Peyer's patch (tissue), 4 donors: ENCODE measurements around the gene CD274. TPM values are rescaled to one million over a fixed set of nuclear protein-coding genes. Genes with fewer than 3 reads are reported as not detected.
"Not testable (repeated sequence)": the region's sequence is repeated elsewhere in the genome, so short reads cannot be mapped to it uniquely, and the experiment has no call there.

Source experiments
- DNase-seq, 3 donors: peaks; one replicate each; pipeline ENCODE4 v3.0.0-alpha.2; 2017 to 2019
- H3K27ac ChIP-seq, 4 donors: fragments of 200-600 bp; sonication (generic); one replicate each; pipeline ENCODE4 v1.5.1; 2016 to 2019
- H3K27me3 ChIP-seq, 2 donors: fragments of 200-600 bp; sonication (generic); one replicate each; pipeline ENCODE4 v1.5.1; 2019
- H3K36me3 ChIP-seq, 3 donors: fragments of 200-600 bp; sonication (generic); one replicate each; pipeline ENCODE4 v1.5.1; 2016 to 2019
- H3K4me1 ChIP-seq, 4 donors: fragments of 200-600 bp; sonication (generic); one replicate each; pipeline ENCODE4 v1.5.1; 2016 to 2019
- H3K4me3 ChIP-seq, 4 donors: fragments of 200-600 bp; sonication (generic); 1 replicate in 3 of 4; 2 replicates in 1 of 4; pipeline ENCODE4 v1.5.1; 2016 to 2019; ENCODE audit warnings: mild to moderate bottlenecking in 1 of 4
- H3K9me3 ChIP-seq, 4 donors: fragments of 200-600 bp; sonication (generic); one replicate each; pipeline ENCODE4 v1.5.1; 2016 to 2019; ENCODE audit warnings: mild to moderate bottlenecking in 1 of 4
- POLR2A ChIP-seq, 2 donors: fragments of 450-650 bp; IDR thresholded peaks; one replicate each; pipeline ENCODE4 v1.5.1; 2017; ENCODE audit warnings: antibody characterized with exemption in 2 of 2, mild to moderate bottlenecking in 2 of 2, moderate library complexity in 2 of 2
- total RNA-seq, 4 donors: library from RNA; depleted of rRNA; stranded (reverse); fragments of >200 nt; gene quantifications; one replicate each; pipeline ENCODE4 v1.1.0, GENCODE V29; 2016
- TF ChIP-seq, protein P1 (sequence below), 6 experiments: fragments of 450-650 bp in 4 of 6; fragments of 200-600 bp in 2 of 6; sonication (generic) in 1 of 6; IDR thresholded peaks; one replicate each; pipeline ENCODE4 v1.5.1; 2017 to 2019; ENCODE audit warnings: antibody characterized with exemption in 6 of 6, mild to moderate bottlenecking in 3 of 6, moderate library complexity in 1 of 6

CD274 gene
- total RNA-seq, 4 donors from 2014 or later = 1.7 to 6.2 (median 3.4) TPM

DNA sequence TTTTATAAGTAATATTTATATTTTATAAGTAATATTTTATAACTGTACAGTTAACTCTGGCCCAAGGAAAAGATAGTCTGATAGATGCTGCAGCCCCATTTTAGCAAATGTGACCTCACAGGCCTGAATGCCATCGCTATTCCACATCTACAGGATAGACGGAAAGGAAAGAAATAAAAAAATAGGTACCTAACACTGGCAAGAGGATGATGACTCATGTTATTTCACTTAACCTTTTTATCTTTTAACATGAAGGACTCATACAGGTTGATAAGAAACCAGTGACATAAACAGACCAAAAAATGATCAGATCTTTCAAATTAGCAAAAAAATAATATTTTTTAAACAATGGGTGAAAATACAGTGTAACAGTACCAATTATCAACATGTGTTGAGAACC lies 2.7 kb downstream of the CD274 start:
- Histone ChIP-seq H3K27ac (no peak overlapping the region), H3K36me3 (peaks cover 0 to 5% (median 0%) of the 10 kb centered on the region in 3 donors), H3K4me1 (no peaks in the 10 kb centered on the region), H3K27me3 (no peaks in the 10 kb centered on the region), H3K4me3 (no peak overlapping the region), H3K9me3 (no peaks in the 10 kb centered on the region)
- DNase-seq = no peak
- TF ChIP-seq POLR2A (IDR thresholded peaks at IDR 0.05) = no peak
- TF ChIP-seq, protein P1, sequence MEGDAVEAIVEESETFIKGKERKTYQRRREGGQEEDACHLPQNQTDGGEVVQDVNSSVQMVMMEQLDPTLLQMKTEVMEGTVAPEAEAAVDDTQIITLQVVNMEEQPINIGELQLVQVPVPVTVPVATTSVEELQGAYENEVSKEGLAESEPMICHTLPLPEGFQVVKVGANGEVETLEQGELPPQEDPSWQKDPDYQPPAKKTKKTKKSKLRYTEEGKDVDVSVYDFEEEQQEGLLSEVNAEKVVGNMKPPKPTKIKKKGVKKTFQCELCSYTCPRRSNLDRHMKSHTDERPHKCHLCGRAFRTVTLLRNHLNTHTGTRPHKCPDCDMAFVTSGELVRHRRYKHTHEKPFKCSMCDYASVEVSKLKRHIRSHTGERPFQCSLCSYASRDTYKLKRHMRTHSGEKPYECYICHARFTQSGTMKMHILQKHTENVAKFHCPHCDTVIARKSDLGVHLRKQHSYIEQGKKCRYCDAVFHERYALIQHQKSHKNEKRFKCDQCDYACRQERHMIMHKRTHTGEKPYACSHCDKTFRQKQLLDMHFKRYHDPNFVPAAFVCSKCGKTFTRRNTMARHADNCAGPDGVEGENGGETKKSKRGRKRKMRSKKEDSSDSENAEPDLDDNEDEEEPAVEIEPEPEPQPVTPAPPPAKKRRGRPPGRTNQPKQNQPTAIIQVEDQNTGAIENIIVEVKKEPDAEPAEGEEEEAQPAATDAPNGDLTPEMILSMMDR (IDR thresholded peaks at IDR 0.05) = no peak

DNA sequence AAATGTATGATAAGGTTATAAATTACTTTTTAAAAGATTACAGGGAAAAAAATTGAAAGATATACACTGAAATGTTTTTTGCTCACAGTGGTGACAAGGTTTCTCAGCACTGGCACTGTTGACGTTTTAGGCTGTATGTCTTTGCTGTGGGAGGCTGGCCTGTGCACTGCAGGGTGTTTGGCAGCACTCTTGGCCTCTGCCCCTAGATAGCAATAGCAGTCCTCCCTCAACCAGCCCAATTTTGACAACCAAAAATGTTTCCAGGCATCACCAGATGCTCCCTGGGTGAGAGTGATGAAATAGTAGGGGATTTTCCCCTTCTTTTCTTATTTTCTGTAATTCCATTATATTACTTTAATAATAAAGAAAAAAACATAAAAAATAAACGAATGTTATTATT lies 3.3 kb downstream of the CD274 start:
- H3K4me1 ChIP-seq = no peaks in the 10 kb centered on the region
- no peaks in the 10 kb centered on the region for H3K9me3 ChIP-seq
- no peak for DNase-seq
- no peaks in the 10 kb centered on the region for H3K27me3 ChIP-seq
- peaks cover 0 to 10% (median 0%) of the 10 kb centered on the region in 3 donors for H3K36me3 ChIP-seq
- TF ChIP-seq POLR2A (IDR thresholded peaks at IDR 0.05) = no peak
- TF ChIP-seq, protein P1 (IDR thresholded peaks at IDR 0.05) = no peak
- H3K27ac ChIP-seq = no peak overlapping the region
- no peak overlapping the region for H3K4me3 ChIP-seq

- no peak overlapping the region for H3K4me3 ChIP-seq
- no peaks in the 10 kb centered on the region for H3K4me1 ChIP-seq
Observed at GRCh38 chr9:5455181-5455580, 4.8 kb downstream of the CD274 start.

GRCh38 chr9:5459289-5459829 lies 9.0 kb downstream of the CD274 start:
- TF ChIP-seq, protein P1 (IDR thresholded peaks at IDR 0.05) = no peak
- TF ChIP-seq POLR2A (IDR thresholded peaks at IDR 0.05) = no peak
- no peaks in the 10 kb centered on the region for H3K9me3 ChIP-seq
- peaks cover 0 to 23% (median 0%) of the 10 kb centered on the region in 3 donors for H3K36me3 ChIP-seq
- no peak for DNase-seq
- H3K4me3 ChIP-seq = no peak overlapping the region
- no peaks in the 10 kb centered on the region for H3K4me1 ChIP-seq
- no peaks in the 10 kb centered on the region for H3K27me3 ChIP-seq
- no peak overlapping the region for H3K27ac ChIP-seq

More at GRCh38 chr9:5455181-5455580, 4.8 kb downstream of the CD274 start:
- DNase-seq = no peak
- TF ChIP-seq, protein P1 (IDR thresholded peaks at IDR 0.05) = no peak
- no peak for TF ChIP-seq POLR2A (IDR thresholded peaks at IDR 0.05)
- Histone ChIP-seq H3K27me3 (no peaks in the 10 kb centered on the region), H3K36me3 (peaks cover 0 to 10% (median 0%) of the 10 kb centered on the region in 3 donors), H3K27ac (no peak overlapping the region), H3K9me3 (no peaks in the 10 kb centered on the region)

DNA sequence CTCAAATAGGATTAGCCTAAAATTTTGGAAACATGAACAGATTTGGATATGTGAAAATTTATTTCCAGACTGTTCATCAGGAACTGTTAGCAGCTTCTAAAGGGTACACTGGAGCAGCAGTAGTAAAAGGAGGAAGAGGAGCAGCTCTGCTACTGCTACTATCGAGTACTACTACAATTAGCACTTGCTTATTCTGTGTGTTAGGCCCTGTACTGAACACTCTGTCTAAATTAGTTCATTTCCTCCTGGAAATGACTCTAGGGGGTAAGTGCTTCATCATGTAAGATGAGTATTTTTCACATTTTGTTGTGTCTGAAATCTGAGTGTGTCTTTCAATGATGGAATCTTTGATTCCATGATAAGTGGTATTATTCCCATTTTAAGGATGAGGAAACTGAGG lies 9.8 kb downstream of the CD274 start:
- TF ChIP-seq, protein P1 (IDR thresholded peaks at IDR 0.05) = no peak
- no peak for TF ChIP-seq POLR2A (IDR thresholded peaks at IDR 0.05)
- H3K9me3 ChIP-seq = no peaks in the 10 kb centered on the region
- H3K36me3 ChIP-seq = peaks cover 0 to 24% (median 0%) of the 10 kb centered on the region in 3 donors
- no peak for DNase-seq
- no peak overlapping the region for H3K4me3 ChIP-seq
- no peaks in the 10 kb centered on the region for H3K4me1 ChIP-seq
- no peaks in the 10 kb centered on the region for H3K27me3 ChIP-seq
- H3K27ac ChIP-seq = no peak overlapping the region

DNA sequence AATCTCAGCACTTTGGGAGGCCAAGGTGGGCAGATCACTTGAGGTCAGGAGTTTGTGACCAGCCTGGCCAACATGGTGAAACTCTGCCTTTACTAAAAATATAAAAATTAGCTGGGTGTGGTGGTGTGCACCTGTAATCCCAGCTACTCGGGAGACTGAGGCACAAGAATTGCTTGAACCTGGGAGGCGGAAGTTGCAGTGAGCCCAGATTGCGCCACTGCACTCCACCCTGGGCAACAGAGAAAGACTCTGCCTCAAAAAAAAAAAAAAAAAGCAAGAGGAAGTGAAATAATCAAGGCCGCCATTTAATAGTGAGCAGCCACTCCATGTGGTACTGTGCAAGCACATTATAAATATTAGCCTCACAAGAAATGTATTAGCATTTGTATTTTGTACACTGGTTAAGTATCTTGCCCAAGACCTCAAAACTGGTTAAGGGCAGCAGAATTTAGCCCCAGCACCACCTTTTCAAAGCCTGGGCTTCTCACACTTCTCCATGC lies 14.5 kb downstream of the CD274 start:
- not testable (repeated sequence) for H3K4me3 ChIP-seq, H3K4me1 ChIP-seq, DNase-seq, H3K27ac ChIP-seq, H3K9me3 ChIP-seq, H3K27me3 ChIP-seq
- H3K36me3 ChIP-seq = peaks cover 0 to 18% (median 0%) of the 10 kb centered on the region in 3 donors
